DLD1 (cell line): ENCODE results near the gene SLC16A6.
"Not testable (repeated sequence)": the region's sequence is repeated elsewhere in the genome, so short reads cannot be mapped to it uniquely, and the experiment has no call there.

Experiments used
- in situ Hi-C: cut with HindIII; loops from 2 replicates; pipeline ENCODE4 v1.10.0; 2017; ENCODE audit warnings: low sequenced_read_pairs

The SLC16A6 gene

GRCh38 chr17:68222606-68223005 lies 68.3 kb downstream of the SLC16A6 start:
- in situ Hi-C loops, result no loop called here

GRCh38 chr17:68221786-68222185 lies 69.1 kb downstream of the SLC16A6 start:
- in situ Hi-C loops, result no loop called here

GRCh38 chr17:68220786-68221185 lies 70.1 kb downstream of the SLC16A6 start:
- in situ Hi-C loops, result not testable (repeated sequence)

GRCh38 chr17:68220186-68220585 lies 70.7 kb downstream of the SLC16A6 start:
- in situ Hi-C loops, result not testable (repeated sequence)

- in situ Hi-C loops, result not testable (repeated sequence)
Measured at GRCh38 chr17:68219429-68219828, 71.5 kb downstream of the SLC16A6 start.
